RWPE1 (cell line): ENCODE measurements around the gene PRF1.

Experiments
- CTCF ChIA-PET: fragments of 350-600 bp; sonication (Branson Sonifier 250); formaldehyde crosslinking; extraction: SDS; loops from one replicate; lab custom pipeline; 2021; lab: Yijun Ruan, JAX
- POLR2A ChIA-PET: fragments of 400-600 bp; formaldehyde crosslinking; extraction: SDS; loops from one replicate; lab custom pipeline; 2020; ENCODE audit warnings: antibody characterized with exemption; ENCODE audit not compliant: low non-redundant PET; lab: Yijun Ruan, JAX
- DNase-seq: peaks from one replicate; pipeline ENCODE4 v3.0.0; 2012; ENCODE audit warnings: low spot score
- H3K27ac ChIP-seq: fragments of 450-650 bp; 2 replicates; pipeline ENCODE4 v1.5.1; 2017
- CTCF ChIP-seq: fragments of 450-650 bp; conservative IDR thresholded peaks from 2 replicates; pipeline ENCODE4 v1.5.1; 2017; ENCODE audit warnings: low read depth, mild to moderate bottlenecking

PRF1 gene

GRCh38 chr10:70551466-70551865 lies 51.1 kb downstream of the PRF1 start:
- ChIA-PET CTCF (interaction anchor here (0.7 to 1.5 kb wide), 7 partner anchors 18 to 329 kb away, joined by 3 to 5 read pairs (median 3); no protein-coding TSS in a partner anchor), POLR2A (interaction anchor here (0.7 kb wide), 1 partner anchor 204 kb away, joined by 3 read pairs; no protein-coding TSS in a partner anchor)
- no peak for DNase-seq
- TF ChIP-seq CTCF = no peak
- H3K27ac ChIP-seq = no peak overlapping the region

GRCh38 chr10:70550459-70550858 lies 52.1 kb downstream of the PRF1 start:
- no peak overlapping the region for H3K27ac ChIP-seq
- DNase-seq = no peak
- CTCF ChIA-PET = interaction anchor here (0.6 to 2.7 kb wide), 9 partner anchors 9 to 259 kb away, joined by 3 to 24 read pairs (median 3); no protein-coding TSS in a partner anchor
- TF ChIP-seq CTCF = no peak
- POLR2A ChIA-PET = no interaction called here

- peak; percentile 80 for DNase-seq
- H3K27ac ChIP-seq = no peak overlapping the region
- peak; percentile 82 for TF ChIP-seq CTCF
- POLR2A ChIA-PET = no interaction called here
- CTCF ChIA-PET = interaction anchor here (0.6 to 2.7 kb wide), 12 partner anchors 9 to 353 kb away, joined by 3 to 24 read pairs (median 3); no protein-coding TSS in a partner anchor
These were observed 52.5 kb downstream of the PRF1 start for GRCh38 chr10:70549962-70550458.

GRCh38 chr10:70549351-70549961 lies 53.1 kb downstream of the PRF1 start:
- CTCF ChIA-PET = interaction anchor here (0.5 to 2.7 kb wide), 12 partner anchors 13 to 373 kb away, joined by 3 to 24 read pairs (median 3); no protein-coding TSS in a partner anchor
- POLR2A ChIA-PET = interaction anchor here (0.6 kb wide), 1 partner anchor 52 kb away, joined by 3 read pairs; no protein-coding TSS in a partner anchor
- DNase-seq = no peak
- no peak overlapping the region for H3K27ac ChIP-seq
- TF ChIP-seq CTCF = no peak
